Muscle of arm (tissue), 14 donors: ENCODE measurements around the gene OR6Q1. TPM values are rescaled to one million over a fixed set of nuclear protein-coding genes. Genes with fewer than 3 reads are reported as not detected.
"Not testable (repeated sequence)": the region's sequence is repeated elsewhere in the genome, so short reads cannot be mapped to it uniquely, and the experiment has no call there.

ENCODE experiments used
- DNase-seq: peaks from one replicate; pipeline ENCODE4 v3.0.0-alpha.2; 2013
- long read RNA-seq, 11 donors: transcript quantifications; one replicate each; lab custom pipeline, GENCODE V29; 2026
- polyA plus RNA-seq, 12 donors: library from polyadenylated mRNA; unstranded; fragments of 120-200 nt; gene quantifications; one replicate each; pipeline ENCODE4 v1.2.1, GENCODE V29; 2013; ENCODE audit not compliant: insufficient read length in 12 of 12

OR6Q1 gene
- polyA plus RNA-seq: not detected
- long read RNA-seq, donor 1: 0 reads
- long read RNA-seq, donor 2: 0 reads
- long read RNA-seq, donor 3: 0 reads
- long read RNA-seq, donor 4: 0 reads
- long read RNA-seq, donor 5: 0 reads
- long read RNA-seq, donor 6: 0 reads
- long read RNA-seq, donor 7: 0 reads
- long read RNA-seq, donor 8: 0 reads
- long read RNA-seq, donor 9: 0 reads
- long read RNA-seq, donor 10: 0 reads
- long read RNA-seq, donor 11: 0 reads

- no peak for DNase-seq
Measured at GRCh38 chr11:58030653-58031052, at the start of gene OR6Q1. Gene OR6Q1, plus strand, starts transcription at chr11:58030953. Its CDS starts 0 bp downstream, at chr11:58030953.

DNA sequence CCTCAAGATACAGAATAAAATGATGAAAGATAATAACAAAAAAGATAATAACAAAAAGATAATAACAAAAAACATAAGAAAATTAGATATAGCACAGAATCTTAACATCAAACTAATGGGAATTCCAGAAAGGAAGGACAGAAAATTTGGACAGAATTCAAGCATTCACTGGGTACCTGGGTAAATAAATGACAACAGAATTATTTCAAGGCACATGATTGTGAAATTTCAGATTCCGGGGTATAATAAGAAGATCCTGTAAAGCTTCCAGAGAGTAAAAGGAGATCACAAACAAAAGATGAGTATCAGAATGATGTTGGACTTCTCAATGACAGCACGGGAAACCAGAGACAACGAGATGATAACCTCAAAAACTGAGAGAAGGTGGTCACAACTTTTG lies 49.2 kb upstream of the OR6Q1 start:
- no peak for DNase-seq

GRCh38 chr11:57982776-57983175 lies 48.0 kb upstream of the OR6Q1 start:
- no peak for DNase-seq

GRCh38 chr11:57983191-57983590 lies 47.6 kb upstream of the OR6Q1 start:
- no peak for DNase-seq

GRCh38 chr11:57999523-57999922 lies 31.2 kb upstream of the OR6Q1 start:
- not testable (repeated sequence) for DNase-seq

- not testable (repeated sequence) for DNase-seq
Measured at GRCh38 chr11:58000021-58000420, 30.7 kb upstream of the OR6Q1 start.

DNA sequence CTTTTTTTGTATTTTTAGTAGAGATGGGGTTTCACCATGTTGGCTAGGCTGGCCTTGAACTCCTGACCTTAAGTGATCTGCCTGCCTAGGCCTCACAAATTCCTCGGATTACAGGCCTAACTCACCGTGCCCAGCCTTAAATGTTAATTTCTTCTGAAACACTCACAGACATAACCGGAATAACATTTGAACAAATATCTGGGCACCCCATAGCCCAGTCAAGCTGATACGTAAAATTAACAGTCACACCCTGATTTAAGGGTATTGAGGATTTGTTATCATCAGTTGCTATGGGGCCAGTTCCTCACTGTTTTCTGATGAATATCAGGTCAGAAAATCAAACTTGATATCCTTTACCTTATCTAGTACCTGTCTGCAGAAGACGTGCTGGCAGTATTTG lies 30.1 kb upstream of the OR6Q1 start:
- DNase-seq: no peak

- DNase-seq: no peak
Measured at GRCh38 chr11:58003036-58003435, 27.7 kb upstream of the OR6Q1 start.

GRCh38 chr11:58003591-58003990 lies 27.2 kb upstream of the OR6Q1 start:
- no peak for DNase-seq

GRCh38 chr11:58004664-58005063 lies 26.1 kb upstream of the OR6Q1 start:
- no peak for DNase-seq

GRCh38 chr11:58006940-58007339 lies 23.8 kb upstream of the OR6Q1 start:
- DNase-seq: no peak

DNA sequence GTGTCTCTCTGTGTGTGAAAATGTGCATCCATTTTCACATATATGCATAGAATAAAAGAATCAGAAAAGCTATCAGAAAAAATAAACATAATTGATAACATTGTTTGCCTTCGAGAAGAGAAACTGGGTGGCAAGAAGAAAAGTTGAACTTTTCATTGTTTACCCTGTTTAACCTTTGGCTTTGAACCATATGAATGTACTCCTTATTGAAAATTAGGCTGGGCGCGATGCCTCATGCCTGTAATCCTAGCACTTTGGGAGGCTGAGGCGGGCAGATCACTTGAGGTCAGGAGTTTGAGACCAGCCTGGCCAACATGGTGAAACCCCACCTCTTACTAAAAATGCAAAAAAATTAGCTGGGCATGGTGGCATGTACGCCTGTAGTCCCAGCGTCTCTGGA lies 19.0 kb upstream of the OR6Q1 start:
- DNase-seq: no peak

DNA sequence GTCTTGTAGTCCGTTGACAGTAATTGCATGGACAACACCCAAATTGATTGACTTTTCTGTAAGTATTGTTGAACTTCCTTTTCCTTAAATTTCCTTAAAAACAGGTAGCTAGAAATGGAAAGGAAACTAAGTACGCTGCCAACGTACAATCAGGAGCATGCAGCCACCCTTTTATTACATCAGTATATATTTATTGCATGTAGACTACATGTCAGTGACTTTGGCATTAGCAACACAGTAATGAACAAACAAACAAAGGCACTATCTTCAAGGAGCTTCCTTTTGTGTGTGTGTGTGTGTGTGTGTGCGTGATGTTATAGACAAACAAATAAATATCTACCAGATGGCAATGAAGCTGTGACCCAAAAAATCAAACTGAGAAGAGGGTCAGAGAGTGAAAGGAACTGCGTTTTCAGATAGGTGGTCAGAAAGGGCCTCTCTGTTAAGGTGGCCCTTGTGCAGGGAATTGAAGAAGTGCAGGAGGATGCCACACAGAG lies 7.3 kb upstream of the OR6Q1 start, which contains the start of gene OR9Q1:
Gene OR9Q1, plus strand, starts transcription at position 447 of the 497 bp plus-strand sequence. CDS start 155,564 bp downstream, outside the sequence.
- no peak for DNase-seq

- DNase-seq: peak; percentile 26
Measured at GRCh38 chr11:58024601-58025091, 6.1 kb upstream of the OR6Q1 start.

DNA sequence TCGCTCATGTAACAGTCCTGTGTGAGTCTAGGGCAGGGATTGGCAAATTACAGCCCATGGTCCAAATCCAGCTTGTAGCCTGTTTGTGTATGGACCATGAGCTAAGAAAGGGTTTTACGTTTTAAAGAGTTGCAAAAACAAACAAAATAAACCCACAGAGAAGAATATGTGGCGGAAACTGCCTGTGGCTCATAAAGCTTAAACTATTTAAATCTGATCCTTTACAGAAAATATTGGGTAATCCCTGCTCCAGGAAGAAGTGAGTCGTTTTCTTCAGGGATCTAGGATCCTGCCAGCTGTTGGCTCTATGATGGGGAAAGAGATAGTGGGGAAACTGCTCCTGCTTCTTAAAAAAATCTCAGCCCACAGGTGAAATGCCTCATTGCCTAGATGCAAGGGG lies 3.4 kb upstream of the OR6Q1 start:
- DNase-seq: no peak

GRCh38 chr11:58028687-58029411 lies 1.9 kb upstream of the OR6Q1 start:
- no peak for DNase-seq

GRCh38 chr11:58034471-58034870 lies 3.7 kb downstream of the OR6Q1 start:
- DNase-seq: no peak

DNA sequence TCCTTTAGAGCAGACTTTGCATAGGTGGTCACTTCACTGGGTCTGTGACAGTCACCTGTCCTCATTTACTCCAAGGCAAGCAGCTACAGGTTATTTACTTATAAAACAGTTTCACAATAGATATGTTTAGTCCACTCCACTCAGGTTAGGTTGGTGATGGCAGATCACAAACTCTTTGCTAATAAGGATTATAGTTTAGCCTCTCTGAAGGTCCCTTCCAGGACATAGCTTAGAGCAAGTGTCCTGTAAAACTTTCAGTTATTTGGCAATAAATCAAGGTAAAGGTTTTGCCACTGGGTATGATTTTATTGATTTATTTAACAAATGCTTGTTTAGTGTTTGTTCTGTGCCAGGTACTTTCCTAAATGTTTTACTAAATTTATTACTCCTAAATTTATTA lies 8.8 kb downstream of the OR6Q1 start:
- no peak for DNase-seq

- no peak for DNase-seq
Measured at GRCh38 chr11:58043379-58043778, 12.6 kb downstream of the OR6Q1 start.

GRCh38 chr11:58046231-58046630 lies 15.5 kb downstream of the OR6Q1 start:
- no peak for DNase-seq

- no peak for DNase-seq
Measured at GRCh38 chr11:58047818-58048217, 17.1 kb downstream of the OR6Q1 start.

DNA sequence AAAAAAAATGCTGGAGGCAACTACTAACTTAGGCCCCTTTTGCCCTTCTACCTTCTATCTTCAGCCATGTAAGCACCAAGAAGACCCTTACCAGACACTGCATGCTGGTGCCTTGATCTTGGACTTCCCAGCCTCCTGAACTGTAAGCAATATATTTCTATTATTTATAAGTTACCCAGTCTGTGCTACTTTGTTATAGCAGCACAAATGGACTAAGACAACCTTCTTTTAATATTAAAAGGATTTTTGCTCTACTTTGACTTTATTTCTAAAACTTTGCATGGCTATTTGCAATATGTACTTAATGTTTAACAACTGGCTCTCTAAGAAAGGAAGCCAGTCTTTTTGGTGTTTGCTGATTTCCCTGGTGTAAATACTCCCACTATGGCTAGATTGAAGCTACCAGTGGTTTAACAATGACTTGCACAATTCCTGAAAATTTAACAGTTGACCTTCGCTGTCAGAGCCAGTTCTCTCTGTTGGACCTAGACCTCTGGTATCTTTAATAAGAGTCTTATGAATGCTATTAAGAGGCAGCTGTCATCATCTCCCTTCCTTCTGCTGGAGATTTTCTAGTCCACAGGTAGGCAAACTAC lies 25.2 kb downstream of the OR6Q1 start:
- no peak for DNase-seq

DNA sequence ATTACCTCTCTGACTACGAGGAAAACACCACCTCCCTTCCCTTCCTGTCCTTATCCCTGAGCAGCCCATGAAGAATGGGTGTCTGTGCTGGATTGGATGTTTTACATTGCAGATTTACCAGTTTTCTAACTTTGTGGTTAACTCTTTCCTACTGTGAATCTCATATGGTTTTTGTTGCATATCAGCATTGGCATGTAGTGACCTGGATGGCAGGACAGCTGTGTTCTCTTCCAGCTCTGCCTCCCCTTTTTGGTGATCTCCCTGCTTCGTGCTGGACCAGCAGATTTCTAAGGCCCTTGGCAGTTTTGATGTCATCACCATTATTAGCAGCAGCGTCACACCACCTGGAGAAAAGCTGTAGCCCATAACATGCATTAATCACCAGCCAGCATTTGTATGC lies 26.7 kb downstream of the OR6Q1 start:
- no peak for DNase-seq
